K562 (cell line): Measurements from ENCODE around the gene KRT222. TPM values are rescaled to one million over a fixed set of nuclear protein-coding genes. Genes with fewer than 3 reads are reported as not detected.

Experiments used
- ATAC-seq: fragments of 200-7000 bp; cut with Tn5 transposase; 3 replicates; pipeline ENCODE4 v1.9.1; 2020; ENCODE audit warnings: moderate library complexity
- BruUV-seq: library from RNA; stranded (reverse); fragments of 400-500 nt; replicated peaks from 2 replicates; lab custom pipeline; 2021; lab: Mats Ljungman, UMichigan
- CTCF ChIA-PET: fragments of 300-600 bp; formaldehyde crosslinking; extraction: SDS; loops from one replicate; lab custom pipeline; 2021; ENCODE audit warnings: low intra/inter-chr PET ratio; lab: Yijun Ruan, JAX
- POLR2A ChIA-PET: fragments of 300-600, 350-650 bp; sonication (Branson Sonifier 250); formaldehyde crosslinking; extraction: SDS; loops from one replicate; lab custom pipeline; 2021; ENCODE audit warnings: antibody characterized with exemption, inconsistent platforms; lab: Yijun Ruan, JAX
- DNase-seq, 4 experiments: peaks; one replicate each; pipeline versions ENCODE4 v3.0.0 to v3.0.0-alpha.2; 2011 to 2018; ENCODE audit warnings: low spot score in 3 of 4, mixed read lengths in 3 of 4; ENCODE audit errors: extremely low read depth in 1 of 4
- FAIRE-seq: peaks from 2 replicates; lab custom pipeline; 2011; peaks lifted over from hg19 to GRCh38; lab: Jason Lieb, UNC
- H2AFZ ChIP-seq: 2 replicates; pipeline ENCODE4 v1.6.0; 2011; ENCODE audit warnings: low read depth, low read length, control low read depth, inconsistent platforms
- H3K27ac ChIP-seq: fragments of 200-600 bp; 3 replicates; pipeline ENCODE4 v1.8.0; 2011; ENCODE audit warnings: low read depth, mild to moderate bottlenecking, control low read depth, inconsistent platforms, low read length, moderate library complexity, mixed read lengths; ENCODE audit errors: extremely low read depth
- H3K27me3 ChIP-seq, 2 experiments: fragments of 300-600 bp in 1 of 2; 2 replicates in 1 of 2; 3 replicates in 1 of 2; pipeline versions ENCODE4 v1.6.0 to v1.8.0; 2011; ENCODE audit warnings: inconsistent platforms in 2 of 2, low read length in 2 of 2, mild to moderate bottlenecking in 1 of 2, mixed read lengths in 1 of 2, moderate library complexity in 1 of 2; ENCODE audit not compliant: control insufficient read depth in 2 of 2, insufficient read depth in 2 of 2
- H3K36me3 ChIP-seq: fragments of 300-600 bp; 3 replicates; pipeline ENCODE4 v1.8.0; 2011; ENCODE audit warnings: mild to moderate bottlenecking, low read length, inconsistent platforms; ENCODE audit not compliant: control insufficient read depth, insufficient read depth
- H3K4me1 ChIP-seq, 2 experiments: fragments of 200-600 bp in 1 of 2; replicated peaks in 1 of 2; 2 replicates in 1 of 2; 3 replicates in 1 of 2; pipeline versions ENCODE4 v1.5.1 to v1.8.0; 2011; ENCODE audit warnings: inconsistent platforms in 2 of 2, low read length in 2 of 2, mild to moderate bottlenecking in 1 of 2, mixed read lengths in 1 of 2, moderate library complexity in 1 of 2; ENCODE audit not compliant: control insufficient read depth in 2 of 2, insufficient read depth in 2 of 2
- H3K4me2 ChIP-seq: 2 replicates; pipeline ENCODE4 v1.6.1; 2011; ENCODE audit warnings: low read length, control low read depth, inconsistent platforms, mixed read lengths; ENCODE audit not compliant: insufficient read depth
- H3K4me3 ChIP-seq: fragments of 200-600 bp; sonication (generic), shearing (Covaris generic); 2 replicates; pipeline ENCODE4 v1.5.1; 2016; ENCODE audit warnings: control low read depth, inconsistent platforms
- H3K79me2 ChIP-seq: fragments of 200-600 bp; 3 replicates; pipeline ENCODE4 v1.8.0; 2011; ENCODE audit warnings: low read length, inconsistent platforms; ENCODE audit not compliant: control insufficient read depth, insufficient read depth
- H3K9ac ChIP-seq, 2 experiments: 2 replicates each; pipeline versions ENCODE4 v1.6.0 to v1.6.1; 2011; ENCODE audit warnings: low read depth in 2 of 2, low read length in 2 of 2, control low read depth in 1 of 2, inconsistent platforms in 1 of 2, mild to moderate bottlenecking in 1 of 2, mixed read lengths in 1 of 2; ENCODE audit not compliant: insufficient read depth in 1 of 2
- H3K9me1 ChIP-seq: one replicate; pipeline ENCODE4 v1.6.0; 2011; ENCODE audit warnings: inconsistent platforms, mild to moderate bottlenecking, low read length, moderate library complexity; ENCODE audit not compliant: control insufficient read depth, insufficient read depth
- H3K9me3 ChIP-seq: replicated peaks from 2 replicates; pipeline ENCODE4 v1.5.1; 2011; ENCODE audit warnings: low read depth, low read length, inconsistent platforms; ENCODE audit not compliant: control insufficient read depth, insufficient read depth
- H4K20me1 ChIP-seq: replicated peaks from 2 replicates; pipeline ENCODE4 v1.6.1; 2011; ENCODE audit warnings: low read length, inconsistent platforms, mixed read lengths; ENCODE audit not compliant: control insufficient read depth, insufficient read depth
- CHCHD3 ChIP-seq: fragments of 250-450 bp; sonication (Bioruptor Pico); IDR thresholded peaks from 2 replicates; pipeline ENCODE4 v2.1.2; 2022; ENCODE audit warnings: mild to moderate bottlenecking
- CSDE1 ChIP-seq, 2 experiments: fragments of 450-650 bp; IDR thresholded peaks; 2 replicates each; pipeline ENCODE4 v1.6.1; 2016; ENCODE audit warnings: mild to moderate bottlenecking in 1 of 2
- NFE2L1 ChIP-seq: fragments of 450-650 bp; IDR thresholded peaks from 2 replicates; pipeline ENCODE4 v1.6.1; 2016; ENCODE audit warnings: missing genetic modification characterization, low read depth, mild to moderate bottlenecking, missing compliant biosample characterization, moderate library complexity, borderline replicate concordance
- PRPF4 ChIP-seq: fragments of 200-400 bp; formaldehyde crosslinking; IDR thresholded peaks from one replicate; pipeline ENCODE4 v1.6.1; 2017; ENCODE audit warnings: low read length, low read depth, mild to moderate bottlenecking; ENCODE audit not compliant: insufficient read depth, poor library complexity, severe bottlenecking
- RBM15 ChIP-seq: fragments of 200-400 bp; formaldehyde crosslinking; IDR thresholded peaks from 2 replicates; pipeline ENCODE4 v1.6.1; 2018; ENCODE audit warnings: mild to moderate bottlenecking, low read length, moderate library complexity; ENCODE audit not compliant: insufficient read depth
- SIRT6 ChIP-seq: IDR thresholded peaks from one replicate; pipeline ENCODE4 v1.6.1; 2012; ENCODE audit warnings: low read depth, mild to moderate bottlenecking, control low read depth, inconsistent platforms, low read length, moderate library complexity
- STAT5B ChIP-seq: fragments of 250-450 bp; sonication (Bioruptor Pico); IDR thresholded peaks from 2 replicates; pipeline ENCODE4 v1.8.0; 2021; ENCODE audit warnings: mild to moderate bottlenecking, inconsistent platforms
- TCF7 ChIP-seq: sonication (generic); IDR thresholded peaks from 2 replicates; pipeline ENCODE4 v1.6.1; 2016; ENCODE audit warnings: antibody characterized with exemption, borderline replicate concordance
- ZC3H8 ChIP-seq: fragments of 450-650 bp; IDR thresholded peaks from 2 replicates; pipeline ENCODE4 v1.6.1; 2017
- ZNF232 ChIP-seq: sonication (generic); formaldehyde crosslinking; IDR thresholded peaks from 2 replicates; pipeline ENCODE4 v1.8.0; 2022; ENCODE audit warnings: mild to moderate bottlenecking, missing genetic modification reagents
- ZNF431 ChIP-seq: sonication (generic); formaldehyde crosslinking; IDR thresholded peaks from 2 replicates; pipeline ENCODE4 v1.8.0; 2022; ENCODE audit warnings: mild to moderate bottlenecking, missing genetic modification reagents
- WGBS: fragments of 100-300 bp; shearing (Covaris generic); methylation state at CpG from one replicate; pipeline ENCODE4 v1.1.6; 2016; ENCODE audit warnings: low coverage, mixed read lengths; ENCODE audit not compliant: insufficient coverage; ENCODE audit errors: missing lambda C conversion rate; 5-methylcytosine and 5-hydroxymethylcytosine counted together
- in situ Hi-C: fragments of 300-500 bp; cut with MboI; formaldehyde crosslinking; loops from 4 replicates; pipeline ENCODE4 v1.15.0; 2018; ENCODE audit warnings: inconsistent platforms, mixed read lengths
- intact Hi-C: fragments of 100-400 bp; cut with micrococcal nuclease; formaldehyde crosslinking; loops from 2 replicates; pipeline ENCODE4 v1.14.2; 2022
- polyA plus RNA-seq, 8 experiments: library from polyadenylated mRNA; depleted of rRNA in 4 of 8; stranded (reverse) in 5 of 8; unstranded in 3 of 8; fragments of >200 nt; fragmentation: Nextera tagmentation in 2 of 8; fragmentation: Illumina TruSeq in 1 of 8; extraction: Ambion mirVana in 2 of 8; extraction: Trizol in 1 of 8; gene quantifications; 2 replicates each; pipeline versions ENCODE4 v1.2.1 to v1.2.3, GENCODE V29; 2011 to 2014; ENCODE audit warnings: inconsistent platforms in 1 of 8, missing spikeins in 1 of 8
- total RNA-seq, 7 experiments: library from RNA; depleted of rRNA in 6 of 7; stranded (reverse); fragments of >200 nt in 6 of 7; fragmentation: Illumina TruSeq in 2 of 7; extraction: Trizol in 2 of 7; gene quantifications; 2 replicates each; pipeline versions ENCODE4 v1.2.1 to v1.2.3, GENCODE V29; 2011 to 2021; ENCODE audit warnings: low replicate concordance in 1 of 7
- TF ChIP-seq, protein P1 (sequence below): fragments of 450-650 bp; IDR thresholded peaks from 2 replicates; pipeline ENCODE4 v1.6.1; 2017; ENCODE audit warnings: antibody characterized with exemption

The KRT222 gene
- total and polyA plus RNA-seq, 9 of the 15 experiments (the other 6 are each of a cell fraction or from before 2014, with no cell fraction given) = 0.03 to 0.11 (median 0.05) TPM; not detected in 5

- H3K4me1 ChIP-seq = no peaks in the 10 kb centered on the region
- DNase-seq = no peak
- H3K9me3 ChIP-seq = no peaks in the 10 kb centered on the region
- no TSS peak for BruUV-seq
- TF ChIP-seq CSDE1 (IDR thresholded peaks at IDR 0.05) (no peak), NFE2L1 (tag) (no peak), ZNF232 (CRISPR knock-in tag) (no peak), RBM15 (no peak), PRPF4 (no peak), STAT5B (CRISPR knock-in tag) (no peak), ZNF431 (CRISPR knock-in tag) (no peak), ZC3H8 (no peak), CHCHD3 (CRISPR knock-in tag) (no peak), SIRT6 (no peak), TCF7 (no peak)
- TF ChIP-seq, protein P1, sequence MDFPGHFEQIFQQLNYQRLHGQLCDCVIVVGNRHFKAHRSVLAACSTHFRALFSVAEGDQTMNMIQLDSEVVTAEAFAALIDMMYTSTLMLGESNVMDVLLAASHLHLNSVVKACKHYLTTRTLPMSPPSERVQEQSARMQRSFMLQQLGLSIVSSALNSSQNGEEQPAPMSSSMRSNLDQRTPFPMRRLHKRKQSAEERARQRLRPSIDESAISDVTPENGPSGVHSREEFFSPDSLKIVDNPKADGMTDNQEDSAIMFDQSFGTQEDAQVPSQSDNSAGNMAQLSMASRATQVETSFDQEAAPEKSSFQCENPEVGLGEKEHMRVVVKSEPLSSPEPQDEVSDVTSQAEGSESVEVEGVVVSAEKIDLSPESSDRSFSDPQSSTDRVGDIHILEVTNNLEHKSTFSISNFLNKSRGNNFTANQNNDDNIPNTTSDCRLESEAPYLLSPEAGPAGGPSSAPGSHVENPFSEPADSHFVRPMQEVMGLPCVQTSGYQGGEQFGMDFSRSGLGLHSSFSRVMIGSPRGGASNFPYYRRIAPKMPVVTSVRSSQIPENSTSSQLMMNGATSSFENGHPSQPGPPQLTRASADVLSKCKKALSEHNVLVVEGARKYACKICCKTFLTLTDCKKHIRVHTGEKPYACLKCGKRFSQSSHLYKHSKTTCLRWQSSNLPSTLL = no peak
- no peak overlapping the region for H2AFZ ChIP-seq
- no peak for FAIRE-seq
- no peak overlapping the region for H3K4me3 ChIP-seq
- H3K27ac ChIP-seq = no peak overlapping the region
- in situ Hi-C loops (loop anchor here (5.0 to 25.0 kb wide), 2 partner anchors 176 to 1046 kb away; no protein-coding TSS in a partner anchor), intact Hi-C loops (loop anchor here (5.0 to 10.0 kb wide), 2 partner anchors 288 to 1046 kb away; no protein-coding TSS in a partner anchor)
- no peak overlapping the region for H3K4me2 ChIP-seq
- WGBS = 10% methylated on average over 3 of the region's 3 CpGs
- H3K27me3 ChIP-seq = peaks cover 18 to 60% of the 10 kb centered on the region in 2 experiments
- H4K20me1 ChIP-seq = no peaks in the 10 kb centered on the region
- H3K9me1 ChIP-seq = no peaks in the 10 kb centered on the region
- no peaks in the 10 kb centered on the region for H3K79me2 ChIP-seq
- POLR2A ChIA-PET = no interaction called here
- H3K36me3 ChIP-seq = no peaks in the 10 kb centered on the region
- ATAC-seq = no peak
- no peak overlapping the region for H3K9ac ChIP-seq
- CTCF ChIA-PET = interaction anchor here (0.5 to 0.9 kb wide), 2 partner anchors 175 to 316 kb away, joined by 3 to 4 read pairs; no protein-coding TSS in a partner anchor
Observed at GRCh38 chr17:40616592-40616991, 48.4 kb downstream of the KRT222 start.
